ENCODE results near the gene RAP1GDS1.
"Not testable (repeated sequence)": the region's sequence is repeated elsewhere in the genome, so short reads cannot be mapped to it uniquely, and the experiment has no call there.

Gene RAP1GDS1

DNA sequence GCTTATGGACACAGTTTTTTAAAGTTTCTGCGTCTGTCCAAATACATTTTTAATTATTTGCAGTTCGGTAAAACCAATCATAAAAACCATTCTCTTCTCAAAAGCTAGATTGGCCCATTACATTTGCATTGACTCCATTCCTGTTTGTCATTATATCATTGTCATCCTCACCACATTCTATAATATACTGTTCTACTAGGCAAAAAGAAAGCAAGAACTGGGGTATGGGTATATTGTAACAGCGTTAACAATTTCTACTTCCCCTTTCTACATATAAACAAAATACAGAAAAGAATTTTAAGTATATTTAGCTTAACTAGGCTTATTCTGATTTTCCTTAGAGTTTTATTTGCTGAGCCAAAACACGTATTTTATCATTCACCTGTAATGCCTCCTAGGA, 91.8 kb downstream of the RAP1GDS1 start:
- Histone ChIP-seq H3K9ac (ENCODE audit: low read depth, low read length) (no peak overlapping the region), H3K27ac (ENCODE audit: low read depth, low read length) (no peak overlapping the region), H3K27me3 (ENCODE audit: control insufficient read depth, insufficient read depth, low read length) (no peaks in the 10 kb centered on the region), H3K9me3 (ENCODE audit: control insufficient read depth, insufficient read depth, low read length) (no peaks in the 10 kb centered on the region), H3K4me1 (ENCODE audit: control insufficient read depth, insufficient read depth, low read length) (no peaks in the 10 kb centered on the region), H3K4me3 (ENCODE audit: low read depth, low read length) (no peak overlapping the region), H3K36me3 (ENCODE audit: control insufficient read depth, insufficient read depth, low read length) (peaks cover 4% of the 10 kb centered on the region; the same call in 1 of the 2 replicates)

DNA sequence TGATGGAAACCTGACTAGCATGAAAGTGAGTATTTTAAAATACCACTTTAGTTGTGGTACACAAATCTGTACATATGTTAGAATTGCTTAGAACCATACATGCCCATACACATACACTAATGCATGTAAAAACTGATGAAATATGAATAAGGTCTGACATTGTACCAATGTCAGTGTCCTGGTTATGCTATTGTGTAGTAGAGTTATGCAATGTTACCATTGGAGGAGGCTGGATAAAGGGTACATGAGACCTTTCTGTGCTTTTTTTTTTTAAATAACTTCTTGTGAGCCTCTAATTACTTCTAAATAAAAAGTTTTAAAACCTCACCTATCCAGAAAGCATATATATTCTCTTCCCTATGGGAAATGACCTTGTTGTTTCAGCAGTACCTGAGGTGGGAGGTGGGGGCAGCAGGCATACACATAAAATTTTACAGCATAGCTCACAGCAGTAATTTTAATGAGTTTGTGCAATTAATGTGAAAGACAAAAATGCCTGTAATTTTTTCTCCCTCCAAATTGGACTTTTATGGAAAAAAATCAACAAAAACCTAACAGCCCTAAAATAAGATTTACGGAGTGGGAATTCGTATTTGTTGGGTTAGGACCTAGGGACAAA, 97.6 kb downstream of the RAP1GDS1 start:
- Histone ChIP-seq H3K27me3 (ENCODE audit: control insufficient read depth, insufficient read depth, low read length) (no peaks in the 10 kb centered on the region), H3K4me3 (ENCODE audit: low read depth, low read length) (no peak overlapping the region), H3K27ac (ENCODE audit: low read depth, low read length) (no peak overlapping the region), H3K36me3 (ENCODE audit: control insufficient read depth, insufficient read depth, low read length) (no peaks in the 10 kb centered on the region), H3K9ac (ENCODE audit: low read depth, low read length) (no peak overlapping the region), H3K4me1 (ENCODE audit: control insufficient read depth, insufficient read depth, low read length) (no peaks in the 10 kb centered on the region), H3K9me3 (ENCODE audit: control insufficient read depth, insufficient read depth, low read length) (no peaks in the 10 kb centered on the region)

DNA sequence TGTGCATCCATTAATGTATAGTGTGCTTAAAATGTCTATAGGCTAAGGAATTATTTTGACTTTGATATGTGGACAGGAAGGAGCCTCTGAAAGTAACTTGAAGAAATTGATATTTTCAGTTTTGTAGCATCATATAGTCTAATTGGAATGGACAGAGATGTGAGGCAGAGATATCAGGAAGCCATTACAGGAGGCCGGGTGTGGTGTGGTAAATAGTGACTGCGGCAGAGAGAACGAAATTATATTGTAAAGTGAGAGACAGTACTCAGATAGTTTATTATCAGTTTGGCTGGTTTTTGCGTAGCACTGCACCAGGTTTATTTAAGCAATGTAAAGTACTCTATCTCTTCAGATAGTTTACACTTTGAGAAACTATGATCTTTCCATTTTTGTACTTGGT, 98.5 kb downstream of the RAP1GDS1 start:
- H3K27me3 ChIP-seq (ENCODE audit: control insufficient read depth, insufficient read depth, low read length): no peaks in the 10 kb centered on the region
- no peaks in the 10 kb centered on the region for H3K9me3 ChIP-seq (ENCODE audit: control insufficient read depth, insufficient read depth, low read length)
- H3K4me3 ChIP-seq (ENCODE audit: low read depth, low read length): no peak overlapping the region
- no peak overlapping the region for H3K9ac ChIP-seq (ENCODE audit: low read depth, low read length)
- H3K36me3 ChIP-seq (ENCODE audit: control insufficient read depth, insufficient read depth, low read length): no peaks in the 10 kb centered on the region
- H3K27ac ChIP-seq (ENCODE audit: low read depth, low read length): no peak overlapping the region
- no peaks in the 10 kb centered on the region for H3K4me1 ChIP-seq (ENCODE audit: control insufficient read depth, insufficient read depth, low read length)

DNA sequence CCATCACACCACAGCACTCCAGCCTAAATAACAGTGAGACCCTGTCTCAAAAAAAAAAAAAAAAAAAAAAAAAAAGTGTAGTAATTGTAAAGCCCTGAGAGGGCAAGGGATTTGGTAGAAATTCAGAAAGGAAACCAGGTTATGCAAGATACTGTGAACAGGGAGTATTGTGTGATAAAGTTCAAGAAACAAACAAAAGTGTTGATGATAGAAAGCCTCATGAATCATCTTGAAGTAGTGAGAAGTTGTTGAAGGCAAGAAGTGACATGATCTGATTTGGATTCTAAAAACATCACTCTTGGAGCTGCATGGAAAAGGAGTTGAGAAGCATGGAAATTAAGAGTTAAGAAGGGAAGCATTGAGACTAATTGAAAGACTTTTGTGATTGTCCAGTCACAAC, 102.2 kb downstream of the RAP1GDS1 start:
- Histone ChIP-seq H3K27me3 (ENCODE audit: control insufficient read depth, insufficient read depth, low read length) (no peaks in the 10 kb centered on the region), H3K27ac (ENCODE audit: low read depth, low read length) (no peak overlapping the region), H3K36me3 (ENCODE audit: control insufficient read depth, insufficient read depth, low read length) (no peaks in the 10 kb centered on the region), H3K4me1 (ENCODE audit: control insufficient read depth, insufficient read depth, low read length) (no peaks in the 10 kb centered on the region), H3K4me3 (ENCODE audit: low read depth, low read length) (no peak overlapping the region), H3K9ac (ENCODE audit: low read depth, low read length) (no peak overlapping the region), H3K9me3 (ENCODE audit: control insufficient read depth, insufficient read depth, low read length) (peaks cover 12% of the 10 kb centered on the region)

DNA sequence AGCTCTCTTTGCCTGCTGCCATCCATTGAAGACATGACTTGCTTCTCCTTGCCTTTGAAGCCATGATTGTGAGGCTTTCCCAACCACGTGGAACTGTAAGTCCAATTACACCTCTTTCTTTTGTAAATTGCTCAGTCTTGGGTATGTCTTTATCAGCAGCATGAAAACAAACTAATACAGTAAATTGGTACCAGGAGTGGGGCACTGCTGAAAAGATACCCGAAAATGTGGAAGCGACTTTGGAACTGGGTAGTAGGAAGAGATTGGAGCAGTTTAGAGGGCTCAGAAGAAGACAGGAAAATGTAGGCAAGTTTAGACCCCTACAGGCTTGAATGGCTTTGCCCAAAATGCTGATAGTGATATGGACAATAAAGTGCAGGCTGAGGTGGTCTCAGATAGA, 105.1 kb downstream of the RAP1GDS1 start:
- not testable (repeated sequence) for H3K27ac ChIP-seq (ENCODE audit: low read depth, low read length); H3K27me3 ChIP-seq (ENCODE audit: control insufficient read depth, insufficient read depth, low read length); H3K9ac ChIP-seq (ENCODE audit: low read depth, low read length); H3K36me3 ChIP-seq (ENCODE audit: control insufficient read depth, insufficient read depth, low read length); H3K4me3 ChIP-seq (ENCODE audit: low read depth, low read length); H3K4me1 ChIP-seq (ENCODE audit: control insufficient read depth, insufficient read depth, low read length)
- peaks cover 17% of the 10 kb centered on the region for H3K9me3 ChIP-seq (ENCODE audit: control insufficient read depth, insufficient read depth, low read length)

DNA sequence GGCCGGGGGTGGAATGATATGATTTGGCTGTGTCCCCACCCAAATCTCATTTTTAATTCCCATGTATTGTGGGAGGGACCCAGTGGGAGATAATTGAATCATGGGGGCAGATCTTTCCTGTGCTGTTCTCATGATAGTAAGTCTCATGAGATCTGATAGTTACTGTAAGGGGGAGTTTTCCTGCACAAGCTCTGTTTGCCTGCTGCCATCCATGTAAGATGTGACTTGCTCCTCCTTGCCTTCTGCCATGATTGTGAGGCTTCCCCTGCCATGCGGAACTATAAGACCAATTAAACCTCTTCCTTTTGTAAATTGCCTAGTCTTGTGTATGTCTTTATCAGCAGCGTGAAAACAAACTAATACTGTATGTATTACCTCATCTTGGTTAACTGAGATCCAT, 106.8 kb downstream of the RAP1GDS1 start:
- H3K36me3 ChIP-seq (ENCODE audit: control insufficient read depth, insufficient read depth, low read length); H3K9ac ChIP-seq (ENCODE audit: low read depth, low read length); H3K4me3 ChIP-seq (ENCODE audit: low read depth, low read length); H3K27me3 ChIP-seq (ENCODE audit: control insufficient read depth, insufficient read depth, low read length); H3K27ac ChIP-seq (ENCODE audit: low read depth, low read length); H3K4me1 ChIP-seq (ENCODE audit: control insufficient read depth, insufficient read depth, low read length): not testable (repeated sequence)
- peaks cover 17% of the 10 kb centered on the region for H3K9me3 ChIP-seq (ENCODE audit: control insufficient read depth, insufficient read depth, low read length)

DNA sequence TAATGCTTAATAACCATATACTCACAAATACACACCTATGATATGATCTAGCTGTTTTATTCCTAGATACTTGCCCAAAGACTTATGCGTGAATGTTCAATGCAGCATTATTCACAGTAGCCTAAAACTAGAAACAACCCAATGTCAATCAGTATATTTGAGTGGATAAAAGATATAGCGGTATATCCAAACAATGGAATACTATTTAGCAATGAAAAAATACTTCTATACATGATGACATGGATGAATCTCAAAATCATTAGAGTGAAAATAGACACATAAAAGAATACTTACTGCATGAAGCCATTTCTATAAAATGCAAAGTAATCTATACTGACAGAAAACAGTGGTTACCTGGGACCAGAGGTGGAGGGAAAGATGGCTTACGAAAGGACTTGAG, 108.1 kb downstream of the RAP1GDS1 start:
- no peak overlapping the region for H3K27ac ChIP-seq (ENCODE audit: low read depth, low read length)
- peaks cover 17% of the 10 kb centered on the region for H3K9me3 ChIP-seq (ENCODE audit: control insufficient read depth, insufficient read depth, low read length)
- H3K36me3 ChIP-seq (ENCODE audit: control insufficient read depth, insufficient read depth, low read length): no peaks in the 10 kb centered on the region

DNA sequence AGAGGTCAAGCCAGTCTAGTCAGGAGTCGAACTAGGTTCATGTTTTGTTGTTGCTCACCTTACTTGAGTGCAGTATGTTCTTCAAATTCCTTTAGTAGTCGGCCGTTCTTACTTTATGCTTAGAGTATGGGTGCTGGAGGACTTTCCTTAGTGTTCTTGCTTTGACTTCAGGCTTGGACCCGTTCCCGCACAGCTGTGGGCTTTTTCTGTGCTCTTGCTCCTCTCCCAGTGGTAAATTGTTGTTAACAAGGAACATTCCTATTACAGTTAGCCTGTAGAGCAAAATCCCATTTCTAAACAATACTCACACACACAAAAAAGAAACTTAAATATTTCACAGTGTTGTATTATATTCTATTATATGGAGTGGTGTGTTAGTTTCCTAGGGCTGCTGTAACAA, 113.5 kb downstream of the RAP1GDS1 start:
- Histone ChIP-seq H3K27ac (ENCODE audit: low read depth, low read length) (no peak overlapping the region), H3K4me3 (ENCODE audit: low read depth, low read length) (no peak overlapping the region), H3K9ac (ENCODE audit: low read depth, low read length) (no peak overlapping the region), H3K36me3 (ENCODE audit: control insufficient read depth, insufficient read depth, low read length) (no peaks in the 10 kb centered on the region), H3K27me3 (ENCODE audit: control insufficient read depth, insufficient read depth, low read length) (no peaks in the 10 kb centered on the region), H3K9me3 (ENCODE audit: control insufficient read depth, insufficient read depth, low read length) (no peaks in the 10 kb centered on the region), H3K4me1 (ENCODE audit: control insufficient read depth, insufficient read depth, low read length) (no peaks in the 10 kb centered on the region)

More for the DNA sequence above, 108.1 kb downstream of the RAP1GDS1 start:
- Histone ChIP-seq H3K9ac (ENCODE audit: low read depth, low read length) (no peak overlapping the region), H3K4me3 (ENCODE audit: low read depth, low read length) (no peak overlapping the region), H3K27me3 (ENCODE audit: control insufficient read depth, insufficient read depth, low read length) (no peaks in the 10 kb centered on the region), H3K4me1 (ENCODE audit: control insufficient read depth, insufficient read depth, low read length) (no peaks in the 10 kb centered on the region)

DNA sequence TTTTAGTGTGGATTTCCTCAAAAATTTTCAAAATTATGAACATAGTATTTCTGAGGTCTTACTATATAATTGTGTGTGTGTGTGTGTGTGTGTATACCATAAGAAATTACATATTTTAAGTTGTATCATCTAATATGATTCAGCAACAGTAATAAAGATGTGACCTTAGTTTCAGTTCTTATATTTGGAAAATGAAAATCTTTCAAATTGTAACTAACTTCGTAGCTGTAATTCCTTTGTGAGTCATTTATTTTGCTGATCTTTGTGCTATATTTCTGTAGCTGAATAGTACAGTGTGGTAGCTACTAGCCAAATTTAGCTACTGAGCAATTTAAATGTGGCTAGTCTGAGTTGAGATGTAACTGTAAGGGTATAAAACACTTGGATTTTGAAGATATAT, 116.4 kb downstream of the RAP1GDS1 start:
- Histone ChIP-seq H3K36me3 (ENCODE audit: control insufficient read depth, insufficient read depth, low read length) (no peaks in the 10 kb centered on the region), H3K4me1 (ENCODE audit: control insufficient read depth, insufficient read depth, low read length) (no peaks in the 10 kb centered on the region), H3K27ac (ENCODE audit: low read depth, low read length) (no peak overlapping the region), H3K9ac (ENCODE audit: low read depth, low read length) (no peak overlapping the region), H3K9me3 (ENCODE audit: control insufficient read depth, insufficient read depth, low read length) (no peaks in the 10 kb centered on the region), H3K27me3 (ENCODE audit: control insufficient read depth, insufficient read depth, low read length) (no peaks in the 10 kb centered on the region), H3K4me3 (ENCODE audit: low read depth, low read length) (no peak overlapping the region)

DNA sequence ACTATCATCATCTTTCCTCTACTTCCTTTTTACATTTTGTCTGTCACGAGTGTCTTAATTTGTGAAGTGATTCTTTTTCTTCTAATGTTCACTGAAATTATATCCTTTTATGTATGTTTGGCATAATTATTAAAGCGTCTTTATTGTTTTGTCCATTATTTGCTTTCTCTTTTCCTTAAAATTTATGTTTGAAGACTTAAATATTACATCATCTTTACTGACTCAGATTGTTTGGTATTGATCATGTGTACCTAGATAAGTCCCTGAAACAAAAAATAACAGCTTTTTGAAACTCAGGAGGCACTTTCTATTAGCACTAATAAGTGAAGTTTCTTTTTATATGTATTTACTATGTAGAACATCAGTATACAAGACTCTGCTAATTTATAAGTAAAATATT, 120.1 kb downstream of the RAP1GDS1 start:
- Histone ChIP-seq H3K4me3 (ENCODE audit: low read depth, low read length) (no peak overlapping the region), H3K27me3 (ENCODE audit: control insufficient read depth, insufficient read depth, low read length) (no peaks in the 10 kb centered on the region)

DNA sequence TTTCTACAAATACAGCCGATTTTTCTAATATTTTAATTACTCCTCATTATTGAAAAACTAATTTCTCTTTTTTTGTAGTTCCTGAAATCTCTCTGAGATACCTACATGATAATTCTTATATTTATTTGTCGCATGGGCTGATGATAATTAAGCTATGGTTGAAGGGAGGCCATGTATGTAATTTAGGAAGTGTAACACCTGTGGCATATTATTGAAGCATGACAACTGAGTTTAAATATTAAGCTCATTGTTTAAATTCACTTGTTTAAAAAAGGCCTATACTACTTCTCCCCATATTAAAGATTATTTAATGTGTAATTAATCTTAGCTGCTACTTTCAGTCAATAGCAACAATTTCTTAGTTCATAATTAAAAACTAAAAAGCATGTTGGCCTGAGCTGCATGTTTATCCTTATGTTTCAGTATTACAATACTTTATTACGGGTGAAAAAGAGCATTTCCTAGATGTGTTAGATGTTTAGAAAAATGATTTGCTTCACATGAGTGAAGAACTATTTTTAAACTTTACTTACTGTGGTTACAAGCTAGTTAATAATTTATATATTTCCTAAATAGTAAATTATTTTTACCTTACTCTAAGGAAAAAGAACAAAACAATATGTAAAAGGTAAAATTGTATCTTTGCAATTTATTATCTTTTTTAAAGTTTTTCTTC, 122.4 kb downstream of the RAP1GDS1 start:
- no peak overlapping the region for H3K4me3 ChIP-seq (ENCODE audit: low read depth, low read length)
- H3K4me1 ChIP-seq (ENCODE audit: control insufficient read depth, insufficient read depth, low read length): peaks cover 12% of the 10 kb centered on the region; the same call in 1 of the 2 replicates
- H3K27me3 ChIP-seq (ENCODE audit: control insufficient read depth, insufficient read depth, low read length): no peaks in the 10 kb centered on the region
- H3K27ac ChIP-seq (ENCODE audit: low read depth, low read length): no peak overlapping the region
- no peaks in the 10 kb centered on the region for H3K9me3 ChIP-seq (ENCODE audit: control insufficient read depth, insufficient read depth, low read length)
- H3K36me3 ChIP-seq (ENCODE audit: control insufficient read depth, insufficient read depth, low read length): no peaks in the 10 kb centered on the region
- H3K9ac ChIP-seq (ENCODE audit: low read depth, low read length): no peak overlapping the region

More for the DNA sequence above, 120.1 kb downstream of the RAP1GDS1 start:
- Histone ChIP-seq H3K4me1 (ENCODE audit: control insufficient read depth, insufficient read depth, low read length) (0 out of 2 replicates have a peak, but pooled peaks cover 2% of the 10 kb centered on the region), H3K9me3 (ENCODE audit: control insufficient read depth, insufficient read depth, low read length) (no peaks in the 10 kb centered on the region), H3K9ac (ENCODE audit: low read depth, low read length) (no peak overlapping the region), H3K27ac (ENCODE audit: low read depth, low read length) (no peak overlapping the region), H3K36me3 (ENCODE audit: control insufficient read depth, insufficient read depth, low read length) (no peaks in the 10 kb centered on the region)
